ENCODE data around the gene ITGB4. TPM values are rescaled to one million over a fixed set of nuclear protein-coding genes. Genes with fewer than 3 reads are reported as not detected.
A peak's percentile ranks its signal among the peaks of the same experiment; 100 is the strongest.

The ITGB4 gene
- total RNA-seq, 1 donor from 2014 or later: 34.7 TPM

GRCh38 chr17:75738218-75738802 is 17.1 kb downstream of the ITGB4 start:
- Histone ChIP-seq H3K36me3 (peaks cover 16% of the 10 kb centered on the region), H3K27me3 (ENCODE audit: low read depth) (no peaks in the 10 kb centered on the region), H3K27ac (no peak overlapping the region), H3K9me3 (no peaks in the 10 kb centered on the region), H3K4me1 (no peaks in the 10 kb centered on the region), H3K4me3 (no peak overlapping the region)
- DNase-seq (peak; percentile 79), ATAC-seq (peak; percentile 27 to 65)
- TF ChIP-seq CTCF (IDR thresholded peaks at IDR 0.05): no peak
- intact Hi-C loops (cut with DNase I): no loop called here

DNA sequence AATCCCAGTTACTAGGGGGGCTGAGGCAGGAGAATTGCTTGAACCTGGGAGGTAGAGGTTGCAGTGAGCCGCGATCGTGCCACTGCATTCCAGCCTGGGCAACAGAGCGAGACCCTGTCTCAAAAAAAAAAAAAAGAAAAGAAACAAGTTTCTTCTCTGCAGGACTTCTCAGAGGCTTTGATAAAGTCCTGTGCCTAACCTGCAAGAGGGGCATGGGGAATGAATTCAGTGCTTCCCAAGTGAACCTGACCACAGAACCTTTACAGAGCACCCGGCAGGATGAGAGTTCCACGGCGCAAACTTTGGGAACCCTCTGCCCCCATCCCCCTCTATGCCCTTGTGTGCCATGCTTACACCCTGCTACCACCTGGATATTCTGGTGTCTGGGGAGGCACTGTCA is 17.9 kb downstream of the ITGB4 start:
- intact Hi-C loops (cut with DNase I): no loop called here
- Histone ChIP-seq H3K27ac (no peak overlapping the region), H3K4me1 (no peaks in the 10 kb centered on the region), H3K4me3 (no peak overlapping the region), H3K9me3 (no peaks in the 10 kb centered on the region), H3K36me3 (peaks cover 16% of the 10 kb centered on the region), H3K27me3 (ENCODE audit: low read depth) (no peaks in the 10 kb centered on the region)
- no peak for TF ChIP-seq CTCF (IDR thresholded peaks at IDR 0.05)
- ATAC-seq (no peak), DNase-seq (no peak)

GRCh38 chr17:75739801-75740200 is 18.5 kb downstream of the ITGB4 start:
- Histone ChIP-seq H3K27me3 (ENCODE audit: low read depth) (no peaks in the 10 kb centered on the region), H3K9me3 (no peaks in the 10 kb centered on the region), H3K4me1 (no peaks in the 10 kb centered on the region), H3K36me3 (peaks cover 16% of the 10 kb centered on the region), H3K27ac (no peak overlapping the region), H3K4me3 (no peak overlapping the region)
- no peak for TF ChIP-seq CTCF (IDR thresholded peaks at IDR 0.05)
- ATAC-seq (no peak), DNase-seq (peak; percentile 44)
- intact Hi-C loops (cut with DNase I): no loop called here

DNA sequence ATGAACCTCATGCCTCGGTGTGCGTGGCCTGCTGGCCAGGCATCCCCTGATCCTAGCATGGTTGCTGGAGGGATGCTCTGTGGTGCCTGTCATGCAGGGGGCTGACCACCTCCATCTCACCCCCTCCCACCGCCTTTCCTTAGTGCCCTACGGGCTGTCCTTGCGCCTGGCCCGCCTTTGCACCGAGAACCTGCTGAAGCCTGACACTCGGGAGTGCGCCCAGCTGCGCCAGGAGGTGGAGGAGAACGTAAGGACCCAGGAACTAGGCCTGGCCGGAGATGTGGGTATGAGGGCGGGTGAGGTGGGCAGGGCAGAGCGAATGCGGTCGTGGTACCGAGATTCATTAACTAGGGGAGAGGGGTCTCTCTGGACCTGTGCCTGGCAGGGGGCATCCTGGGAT is 19.0 kb downstream of the ITGB4 start:
- Histone ChIP-seq H3K4me3 (no peak overlapping the region), H3K4me1 (no peaks in the 10 kb centered on the region), H3K27me3 (ENCODE audit: low read depth) (no peaks in the 10 kb centered on the region), H3K9me3 (no peaks in the 10 kb centered on the region), H3K36me3 (peaks cover 16% of the 10 kb centered on the region), H3K27ac (no peak overlapping the region)
- intact Hi-C loops (cut with DNase I): no loop called here
- ATAC-seq: no peak
- DNase-seq: no peak
- TF ChIP-seq CTCF (IDR thresholded peaks at IDR 0.05): no peak

GRCh38 chr17:75740631-75741077 is 19.4 kb downstream of the ITGB4 start:
- Histone ChIP-seq H3K36me3 (peaks cover 16% of the 10 kb centered on the region), H3K27ac (no peak overlapping the region), H3K4me3 (no peak overlapping the region), H3K4me1 (no peaks in the 10 kb centered on the region), H3K27me3 (ENCODE audit: low read depth) (no peaks in the 10 kb centered on the region), H3K9me3 (no peaks in the 10 kb centered on the region)
- intact Hi-C loops (cut with DNase I): no loop called here
- ATAC-seq (no peak), DNase-seq (peak; percentile 39)
- no peak for TF ChIP-seq CTCF (IDR thresholded peaks at IDR 0.05)
